HG03066 (cell line): Measurements from ENCODE around the gene BDP1.
"Not testable (repeated sequence)": the region's sequence is repeated elsewhere in the genome, so short reads cannot be mapped to it uniquely, and the experiment has no call there.

Source experiments
- ATAC-seq: cut with Tn5 transposase; IDR thresholded peaks from one replicate; pipeline ENCODE4 v1.9.1; 2021; ENCODE audit warnings: low read depth; ENCODE audit not compliant: unreplicated experiment

The BDP1 gene

GRCh38 chr5:71552026-71552749 is 96.7 kb downstream of the BDP1 start:
- ATAC-seq: not testable (repeated sequence)

GRCh38 chr5:71563161-71563560 is 107.7 kb downstream of the BDP1 start:
- no peak for ATAC-seq

- ATAC-seq: no peak
These were observed 109.4 kb downstream of the BDP1 start for GRCh38 chr5:71564895-71565294.

GRCh38 chr5:71569748-71570509 is 114.5 kb downstream of the BDP1 start:
- no peak for ATAC-seq

- not testable (repeated sequence) for ATAC-seq
These were observed 116.4 kb downstream of the BDP1 start for GRCh38 chr5:71571811-71572210.

GRCh38 chr5:71573591-71573990 is 118.1 kb downstream of the BDP1 start:
- ATAC-seq: no peak

GRCh38 chr5:71575588-71575987 is 120.1 kb downstream of the BDP1 start:
- ATAC-seq: not testable (repeated sequence)

- ATAC-seq: no peak
These were observed 120.8 kb downstream of the BDP1 start for GRCh38 chr5:71576241-71576640.

GRCh38 chr5:71577839-71578238 is 122.4 kb downstream of the BDP1 start:
- ATAC-seq: not testable (repeated sequence)

- no peak for ATAC-seq
These were observed 127.6 kb downstream of the BDP1 start for GRCh38 chr5:71582945-71583584.

- ATAC-seq: peak; percentile 3
These were observed 130.8 kb downstream of the BDP1 start for GRCh38 chr5:71586052-71586940.

GRCh38 chr5:71586941-71587765 is 131.7 kb downstream of the BDP1 start, which contains the start of gene MCCC2:
Gene MCCC2 (plus strand): TSS chr5:71587340. CDS start chr5:71587426, 86 bp downstream.
- peak; percentile 98 for ATAC-seq

- ATAC-seq: peak; percentile 18
These were observed 132.5 kb downstream of the BDP1 start for GRCh38 chr5:71587766-71588532.

GRCh38 chr5:71588533-71588885 is 133.1 kb downstream of the BDP1 start:
- ATAC-seq: no peak

- ATAC-seq: no peak
These were observed 134.5 kb downstream of the BDP1 start for GRCh38 chr5:71589903-71590302.

GRCh38 chr5:71591100-71591499 is 135.6 kb downstream of the BDP1 start:
- no peak for ATAC-seq

GRCh38 chr5:71596169-71596568 is 140.7 kb downstream of the BDP1 start:
- no peak for ATAC-seq

GRCh38 chr5:71597001-71597400 is 141.6 kb downstream of the BDP1 start:
- no peak for ATAC-seq

- ATAC-seq: no peak
These were observed 145.3 kb downstream of the BDP1 start for GRCh38 chr5:71600783-71601182.
